HepG2 (cell line): ENCODE results near the gene PRR30. TPM values are rescaled to one million over a fixed set of nuclear protein-coding genes. Genes with fewer than 3 reads are reported as not detected.
A peak's percentile ranks its signal among the peaks of the same experiment; 100 is the strongest.

Experiments used
- ATAC-seq: fragments of 200-7000 bp; cut with Tn5 transposase; 3 replicates; pipeline ENCODE4 v1.9.1; 2020; ENCODE audit warnings: mild to moderate bottlenecking, moderate library complexity
- BruUV-seq: library from RNA; stranded (reverse); fragments of 400-500 nt; replicated peaks from 2 replicates; lab custom pipeline; 2021; lab: Mats Ljungman, UMichigan
- CTCF ChIA-PET: fragments of 300-600 bp; formaldehyde crosslinking; extraction: SDS; loops from one replicate; lab custom pipeline; 2021; ENCODE audit warnings: low total read pairs, inconsistent platforms, low intra/inter-chr PET ratio; lab: Yijun Ruan, JAX
- POLR2A ChIA-PET: fragments of 350-600 bp; sonication (Branson Sonifier 250); formaldehyde crosslinking; loops from one replicate; lab custom pipeline; 2020; ENCODE audit warnings: antibody characterized with exemption, inconsistent platforms; lab: Yijun Ruan, JAX
- DNase-seq: peaks from one replicate; pipeline ENCODE4 v3.0.0-alpha.2; 2015; ENCODE audit warnings: low spot score
- FAIRE-seq: peaks from 3 replicates; lab custom pipeline; 2011; peaks lifted over from hg19 to GRCh38; lab: Jason Lieb, UNC
- H2AFZ ChIP-seq: one replicate; pipeline ENCODE4 v1.6.1; 2011; ENCODE audit warnings: low read length, inconsistent platforms
- H3K27ac ChIP-seq: fragments of 300-600 bp; 3 replicates; pipeline ENCODE4 v1.8.0; 2011; ENCODE audit warnings: mixed run types, mild to moderate bottlenecking, mixed read lengths, low read length, inconsistent platforms; ENCODE audit not compliant: insufficient read depth; ENCODE audit errors: extremely low read length
- H3K27me3 ChIP-seq, 2 experiments: fragments of 200-600 bp in 1 of 2; 2 replicates in 1 of 2; 3 replicates in 1 of 2; pipeline versions ENCODE4 v1.6.0 to v1.8.0; 2011; ENCODE audit warnings: low read length in 2 of 2, mild to moderate bottlenecking in 2 of 2, moderate library complexity in 2 of 2, inconsistent platforms in 1 of 2; ENCODE audit not compliant: insufficient read depth in 2 of 2, control insufficient read depth in 1 of 2
- H3K36me3 ChIP-seq, 2 experiments: fragments of 200-600 bp in 1 of 2; replicated peaks in 1 of 2; 2 replicates in 1 of 2; 3 replicates in 1 of 2; pipeline versions ENCODE4 v1.5.1 to v1.8.0; 2011; ENCODE audit warnings: low read length in 2 of 2, inconsistent platforms in 1 of 2; ENCODE audit not compliant: insufficient read depth in 2 of 2, control insufficient read depth in 1 of 2
- H3K4me1 ChIP-seq: 2 replicates; pipeline ENCODE4 v1.5.1; 2012; ENCODE audit warnings: low read length, inconsistent platforms; ENCODE audit not compliant: insufficient read depth
- H3K4me2 ChIP-seq: 2 replicates; pipeline ENCODE4 v1.6.0; 2011; ENCODE audit warnings: low read depth, low read length, inconsistent platforms
- H3K4me3 ChIP-seq, 3 experiments: fragments of 200-600 bp in 1 of 3; sonication (generic), shearing (Covaris generic) in 1 of 3; replicated peaks in 1 of 3; 2 replicates each; pipeline ENCODE4 v1.5.1; 2011 to 2016; ENCODE audit warnings: low read length in 3 of 3, inconsistent platforms in 2 of 3, low read depth in 2 of 3, mild to moderate bottlenecking in 2 of 3, control low read depth in 1 of 3, mixed read lengths in 1 of 3; ENCODE audit not compliant: insufficient read depth in 1 of 3
- H3K79me2 ChIP-seq: one replicate; pipeline ENCODE4 v1.6.1; 2011; ENCODE audit warnings: low read length, inconsistent platforms; ENCODE audit not compliant: insufficient read depth
- H3K9ac ChIP-seq: 2 replicates; pipeline ENCODE4 v1.6.0; 2011; ENCODE audit warnings: mild to moderate bottlenecking, low read depth, low read length, inconsistent platforms; ENCODE audit not compliant: insufficient read depth
- H3K9me3 ChIP-seq: 2 replicates; pipeline ENCODE4 v1.5.1; 2012; ENCODE audit warnings: mild to moderate bottlenecking, low read length
- H4K20me1 ChIP-seq: 2 replicates; pipeline ENCODE4 v1.6.0; 2011; ENCODE audit warnings: inconsistent platforms, mild to moderate bottlenecking, low read length, moderate library complexity; ENCODE audit not compliant: insufficient read depth
- LRRFIP1 ChIP-seq: sonication (generic); formaldehyde crosslinking; conservative IDR thresholded peaks from 2 replicates; pipeline ENCODE4 v1.4.0; 2020; ENCODE audit warnings: missing genetic modification reagents
- MEF2D ChIP-seq: sonication (generic); formaldehyde crosslinking; IDR thresholded peaks from 2 replicates; pipeline ENCODE4 v1.5.1; 2020; ENCODE audit warnings: mild to moderate bottlenecking, missing genetic modification reagents
- ZNF251 ChIP-seq: sonication (generic); formaldehyde crosslinking; IDR thresholded peaks from 2 replicates; pipeline ENCODE4 v1.9.0; 2021; ENCODE audit warnings: mild to moderate bottlenecking, missing genetic modification reagents
- ZNF354B ChIP-seq: sonication (generic); formaldehyde crosslinking; IDR thresholded peaks from 2 replicates; pipeline ENCODE4 v1.8.0; 2022; ENCODE audit warnings: mild to moderate bottlenecking, missing genetic modification reagents
- WGBS: methylation state at CpG from one replicate; pipeline ENCODE4 v1.1.6; 2017; ENCODE audit warnings: low lambda C conversion rate; 5-methylcytosine and 5-hydroxymethylcytosine counted together
- in situ Hi-C: cut with HindIII; loops from 2 replicates; pipeline ENCODE4 v1.10.0; 2017; ENCODE audit warnings: low pct_unique_long_range_greater_than_20kb; ENCODE audit not compliant: extremely low pct_ligation_motif_present
- intact Hi-C: fragments of 100-400 bp; cut with micrococcal nuclease; formaldehyde crosslinking; loops from one replicate; pipeline ENCODE4 v1.10.0; 2022; ENCODE audit not compliant: unreplicated experiment
- polyA plus RNA-seq, 8 experiments: library from polyadenylated mRNA; depleted of rRNA in 3 of 8; stranded (reverse) in 7 of 8; unstranded in 1 of 8; fragments of >200 nt; fragmentation: Illumina TruSeq in 4 of 8; extraction: Trizol in 4 of 8; gene quantifications; 2 replicates each; pipeline versions ENCODE4 v1.2.1 to v1.2.3, GENCODE V29; 2011 to 2016; ENCODE audit warnings: low read depth in 4 of 8, missing spikeins in 1 of 8, mixed read lengths in 1 of 8; ENCODE audit not compliant: insufficient read depth in 1 of 8
- total RNA-seq, 5 experiments: library from RNA; depleted of rRNA; stranded (reverse); fragments of >200 nt; fragmentation: Illumina TruSeq; extraction: Trizol; gene quantifications; 2 replicates each; pipeline ENCODE4 v1.2.3, GENCODE V29; 2016; ENCODE audit warnings: low read depth in 1 of 5

Gene PRR30
- total and polyA plus RNA-seq, 2 of the 13 experiments (the other 11 are each of a cell fraction or from before 2014, with no cell fraction given) = not detected

- no peak for DNase-seq
- Histone ChIP-seq H3K9me3 (no peaks in the 10 kb centered on the region), H3K36me3 (no peaks in the 10 kb centered on the region), H2AFZ (no peak overlapping the region), H3K27me3 (no peaks in the 10 kb centered on the region), H3K4me3 (no peak overlapping the region), H4K20me1 (no peaks in the 10 kb centered on the region), H3K4me1 (peaks cover 67% of the 10 kb centered on the region), H3K79me2 (no peaks in the 10 kb centered on the region)
- intact Hi-C loops = no loop called here
- ChIA-PET CTCF (no interaction called here), POLR2A (interaction anchor here (0.8 to 1.2 kb wide), 2 partner anchors 20 to 37 kb away, joined by 3 read pairs; partner anchors contain the start of gene PREB)
- in situ Hi-C loops = loop anchor here (5.0 kb wide), 1 partner anchor 33 kb away; no protein-coding TSS in a partner anchor
- WGBS = 95% methylated on average over 6 of the region's 6 CpGs
- no peak for FAIRE-seq
- peak; percentile 29; the same call in 1 of the 2 replicates for TF ChIP-seq ZNF354B (CRISPR knock-in tag)
- TF ChIP-seq ZNF251 (CRISPR knock-in tag) = no peak
- TF ChIP-seq MEF2D (CRISPR knock-in tag) = 0 out of 2 replicates have a peak, but pooled peaks have one; percentile 20
- TF ChIP-seq LRRFIP1 (CRISPR knock-in tag) = no peak
- TF ChIP-seq, all 625 proteins: peak for 2
- Histone ChIP-seq H3K27ac (no peak overlapping the region), H3K9ac (no peak overlapping the region), H3K4me2 (no peak overlapping the region)
- ATAC-seq = no peak
- no TSS peak for BruUV-seq
Observed at GRCh38 chr2:27154488-27154887, 15.3 kb upstream of the PRR30 start.
